Mucosa of stomach (tissue), 1 donor: ENCODE data around the gene NSD1.

Experiments used
- H3K27me3 ChIP-seq: one replicate; pipeline ENCODE4 v1.7.0; 2013; ENCODE audit warnings: mild to moderate bottlenecking, low read length; ENCODE audit not compliant: control insufficient read depth, insufficient read depth
- H3K36me3 ChIP-seq: one replicate; pipeline ENCODE4 v1.7.0; 2013; ENCODE audit warnings: low read length; ENCODE audit not compliant: control insufficient read depth, insufficient read depth
- H3K4me1 ChIP-seq: one replicate; pipeline ENCODE4 v1.7.0; 2013; ENCODE audit warnings: mild to moderate bottlenecking, low read length; ENCODE audit not compliant: control insufficient read depth, insufficient read depth
- H3K4me3 ChIP-seq: one replicate; pipeline ENCODE4 v1.7.0; 2013; ENCODE audit warnings: low read length
- H3K9ac ChIP-seq: one replicate; pipeline ENCODE4 v1.7.0; 2013; ENCODE audit warnings: mild to moderate bottlenecking, low read length, moderate library complexity
- H3K9me3 ChIP-seq: one replicate; pipeline ENCODE4 v1.7.0; 2013; ENCODE audit warnings: mild to moderate bottlenecking, low read length, moderate library complexity; ENCODE audit not compliant: control insufficient read depth
- donor health status: Pancreatic carcinoma.

The NSD1 gene

DNA sequence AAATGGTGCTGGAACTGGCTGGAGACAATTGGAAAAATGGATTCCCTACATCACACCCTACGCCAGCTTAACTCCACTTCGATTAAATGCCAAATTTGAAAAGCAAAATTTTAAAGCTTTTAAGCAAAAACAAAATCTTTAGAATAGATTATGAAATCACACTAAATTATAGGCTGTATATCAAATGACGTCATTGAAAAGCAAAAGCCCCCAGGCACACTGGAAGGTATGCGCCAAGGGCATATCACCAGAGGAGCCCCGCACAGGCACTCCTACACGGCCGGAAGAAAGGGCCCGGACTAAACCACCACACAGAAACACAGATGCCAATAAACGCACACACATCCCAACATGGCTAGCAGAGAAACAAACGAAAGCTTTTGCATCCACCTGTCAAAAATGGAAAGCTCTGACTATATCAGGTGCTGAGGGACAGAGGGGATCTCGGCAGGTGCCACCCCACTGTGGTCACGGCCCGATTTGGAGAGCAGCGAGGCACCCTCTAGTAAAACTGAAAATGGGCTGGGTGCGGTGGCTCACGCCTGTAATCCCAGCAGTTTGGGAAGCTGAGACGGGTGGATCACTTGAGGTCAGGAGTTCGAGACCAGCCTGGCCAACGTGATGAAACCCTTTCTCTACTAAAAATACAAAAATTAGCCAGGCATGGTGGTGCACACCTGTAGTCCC lies 195.1 kb downstream of the NSD1 start:
- Histone ChIP-seq H3K4me3 (no peak overlapping the region), H3K36me3 (peaks cover 10% of the 10 kb centered on the region), H3K9me3 (no peaks in the 10 kb centered on the region)

DNA sequence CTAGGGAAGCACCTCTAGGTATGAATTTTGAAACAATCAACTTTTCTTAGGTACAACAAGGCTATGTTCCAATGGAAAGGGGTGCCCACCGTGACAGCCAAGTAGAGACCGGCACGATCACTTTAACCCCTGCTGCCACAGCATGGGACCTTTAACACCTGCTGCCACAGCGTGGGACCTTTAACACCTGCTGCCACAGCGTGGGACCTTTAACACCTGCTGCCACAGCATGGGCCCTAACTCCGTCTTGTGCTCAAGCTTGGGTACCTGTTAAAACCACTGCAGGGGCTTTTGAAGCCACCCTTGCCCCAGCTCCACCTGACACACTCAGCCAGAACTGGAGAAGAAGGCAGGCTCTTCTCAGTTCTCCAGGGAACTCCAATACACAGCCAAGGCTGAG lies 196.3 kb downstream of the NSD1 start:
- Histone ChIP-seq H3K4me1 (peaks cover 15% of the 10 kb centered on the region), H3K27me3 (no peaks in the 10 kb centered on the region), H3K4me3 (no peak overlapping the region), H3K9me3 (no peaks in the 10 kb centered on the region), H3K36me3 (peaks cover 19% of the 10 kb centered on the region), H3K9ac (no peak overlapping the region)

More for the DNA sequence above, 195.1 kb downstream of the NSD1 start:
- Histone ChIP-seq H3K9ac (no peak overlapping the region), H3K4me1 (peaks cover 15% of the 10 kb centered on the region), H3K27me3 (no peaks in the 10 kb centered on the region)

DNA sequence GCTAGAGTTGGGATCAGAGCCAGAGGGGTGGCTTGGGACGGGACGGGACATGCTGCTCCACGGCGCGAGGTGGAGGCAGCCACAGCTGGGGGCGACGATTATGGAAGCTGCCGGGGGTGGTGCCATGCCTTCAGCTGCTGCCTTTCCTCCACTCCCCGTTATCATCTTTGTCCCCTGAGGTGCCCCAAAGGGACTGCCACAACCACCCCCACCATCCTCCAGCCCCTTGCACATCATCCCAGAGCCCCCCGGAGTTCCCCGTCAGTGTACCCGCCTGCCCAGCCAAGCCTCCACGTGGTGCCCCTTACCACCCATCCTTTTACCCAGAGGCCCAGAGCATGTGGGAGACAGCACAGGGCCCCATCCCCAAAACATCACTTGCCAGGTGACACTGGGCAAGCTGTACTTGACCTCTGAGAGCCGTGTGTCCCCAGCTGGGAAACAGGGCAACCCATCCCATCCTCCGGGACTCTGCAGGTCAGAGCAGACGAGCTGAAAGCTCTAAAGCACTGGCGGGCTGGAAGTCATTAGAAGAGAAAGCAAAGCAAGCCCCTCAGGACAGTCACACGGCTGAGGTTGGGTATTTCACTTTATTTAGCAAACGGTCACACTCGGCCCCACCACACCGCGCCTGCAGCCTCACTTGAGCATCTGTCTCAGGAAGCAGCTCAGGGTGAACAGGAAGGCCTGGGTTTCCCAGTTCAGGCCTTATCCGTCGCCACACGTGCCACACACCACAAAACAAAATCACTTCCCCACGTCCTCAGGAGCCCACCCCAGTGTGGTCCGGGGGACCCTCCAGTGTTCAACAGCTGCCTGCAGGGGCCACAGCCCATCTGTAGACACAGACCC lies 197.6 kb downstream of the NSD1 start:
- Histone ChIP-seq H3K9me3 (no peaks in the 10 kb centered on the region), H3K4me1 (peaks cover 4% of the 10 kb centered on the region), H3K36me3 (peaks cover 28% of the 10 kb centered on the region), H3K27me3 (no peaks in the 10 kb centered on the region), H3K4me3 (no peak overlapping the region), H3K9ac (no peak overlapping the region)

DNA sequence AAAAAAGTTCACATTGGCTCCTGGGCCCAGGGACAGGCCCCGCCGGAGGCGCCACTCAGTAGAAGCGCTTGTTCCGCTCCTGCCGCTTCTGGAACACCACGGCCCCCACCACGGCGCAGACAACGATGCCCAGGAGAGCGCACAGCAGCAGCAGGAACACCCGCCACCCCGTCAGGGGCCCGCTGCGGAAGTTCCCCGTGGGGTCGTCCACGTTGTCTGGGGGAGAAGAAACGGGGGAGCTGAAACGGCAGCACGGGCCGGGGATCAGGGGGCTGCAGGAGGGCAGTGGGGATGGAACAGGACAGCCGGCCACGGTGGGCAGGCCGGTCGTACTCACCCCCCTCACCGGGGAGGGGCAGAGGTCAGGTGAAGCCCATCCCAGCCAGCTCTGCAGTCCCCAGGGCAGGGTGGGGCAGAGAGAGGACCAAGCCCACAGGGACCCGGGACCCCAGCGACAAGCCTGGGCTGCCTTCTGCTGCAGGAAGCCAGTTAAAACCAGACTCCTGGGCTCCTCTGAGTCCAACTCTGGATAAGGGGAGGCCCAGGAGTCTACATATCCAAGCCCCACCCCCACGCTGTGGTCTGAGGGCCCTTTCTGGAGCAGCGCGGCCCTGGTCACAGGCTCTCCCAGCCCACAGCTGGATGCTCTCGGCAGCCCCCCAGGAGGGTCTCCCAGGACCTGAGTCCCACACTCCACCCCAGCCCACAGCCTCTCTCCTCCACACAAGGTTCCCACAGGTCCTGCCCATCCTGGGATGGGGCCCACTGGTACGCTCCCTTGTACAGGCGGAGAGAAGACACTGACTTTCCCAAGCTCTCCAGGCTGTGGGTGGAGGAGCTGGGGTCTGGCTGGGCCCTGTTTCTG lies 198.7 kb downstream of the NSD1 start:
- Histone ChIP-seq H3K27me3 (no peaks in the 10 kb centered on the region), H3K4me3 (no peak overlapping the region), H3K9me3 (no peaks in the 10 kb centered on the region), H3K9ac (no peak overlapping the region), H3K4me1 (peaks cover 3% of the 10 kb centered on the region), H3K36me3 (peaks cover 29% of the 10 kb centered on the region)

DNA sequence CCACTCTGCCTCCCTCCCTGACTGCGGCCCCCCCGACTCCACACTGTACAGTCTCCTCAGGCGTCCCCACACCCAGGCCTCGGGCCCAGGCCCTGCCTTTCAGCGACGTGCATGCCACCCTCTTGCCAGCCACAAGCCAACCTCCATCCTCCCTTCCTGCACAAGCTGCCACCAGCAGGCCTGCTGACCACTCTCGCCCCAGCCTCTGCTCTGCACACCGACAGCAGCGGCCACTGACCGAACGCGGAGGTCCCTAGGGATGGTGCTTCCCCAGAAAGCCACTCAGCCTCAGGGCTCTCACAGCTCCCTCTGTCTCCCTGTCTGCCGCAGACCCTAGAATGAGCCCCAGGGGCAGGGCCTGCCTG lies 199.3 kb downstream of the NSD1 start:
- no peaks in the 10 kb centered on the region for H3K9me3 ChIP-seq
- no peak overlapping the region for H3K4me3 ChIP-seq
- H3K27me3 ChIP-seq, result no peaks in the 10 kb centered on the region
- H3K36me3 ChIP-seq, result peaks cover 29% of the 10 kb centered on the region
- no peak overlapping the region for H3K9ac ChIP-seq
- H3K4me1 ChIP-seq, result no peaks in the 10 kb centered on the region

DNA sequence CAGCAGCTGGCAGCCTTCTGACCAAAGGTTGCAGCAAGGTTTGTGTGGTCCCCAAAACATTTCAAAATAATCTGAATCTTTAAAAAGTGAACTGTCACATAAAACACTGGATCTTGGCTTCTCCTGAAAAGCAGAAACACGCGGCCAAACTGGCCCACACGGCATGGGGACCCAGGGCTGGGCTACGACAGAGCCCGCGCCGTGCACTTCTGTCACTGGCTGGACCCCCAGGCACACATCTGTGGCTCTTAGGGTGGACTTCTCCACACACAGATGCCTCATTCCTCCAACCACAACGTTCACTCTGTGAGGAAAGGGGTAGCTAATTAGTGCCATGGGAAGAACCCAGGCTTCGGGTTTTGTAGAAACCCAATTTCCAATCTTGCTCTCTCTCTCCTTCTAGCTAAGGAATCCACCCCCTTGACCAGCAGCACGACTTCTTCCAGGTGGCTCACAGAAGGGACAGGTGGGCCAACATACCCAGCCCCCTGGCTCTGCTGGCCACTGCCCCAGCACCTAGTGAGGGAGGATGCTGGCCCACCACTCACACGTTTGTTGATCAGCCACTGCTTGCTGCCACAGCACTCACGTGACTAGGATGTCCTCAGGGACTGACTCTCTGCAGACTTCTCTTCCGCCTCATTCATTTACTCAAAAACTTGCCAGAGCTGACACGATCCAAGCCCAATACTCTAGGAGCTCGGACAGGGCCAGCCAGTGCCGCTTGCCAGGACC lies 200.0 kb downstream of the NSD1 start:
- H3K9me3 ChIP-seq, result no peaks in the 10 kb centered on the region
- no peak overlapping the region for H3K9ac ChIP-seq
- peaks cover 29% of the 10 kb centered on the region for H3K36me3 ChIP-seq
- no peak overlapping the region for H3K4me3 ChIP-seq
- no peaks in the 10 kb centered on the region for H3K4me1 ChIP-seq
- no peaks in the 10 kb centered on the region for H3K27me3 ChIP-seq

DNA sequence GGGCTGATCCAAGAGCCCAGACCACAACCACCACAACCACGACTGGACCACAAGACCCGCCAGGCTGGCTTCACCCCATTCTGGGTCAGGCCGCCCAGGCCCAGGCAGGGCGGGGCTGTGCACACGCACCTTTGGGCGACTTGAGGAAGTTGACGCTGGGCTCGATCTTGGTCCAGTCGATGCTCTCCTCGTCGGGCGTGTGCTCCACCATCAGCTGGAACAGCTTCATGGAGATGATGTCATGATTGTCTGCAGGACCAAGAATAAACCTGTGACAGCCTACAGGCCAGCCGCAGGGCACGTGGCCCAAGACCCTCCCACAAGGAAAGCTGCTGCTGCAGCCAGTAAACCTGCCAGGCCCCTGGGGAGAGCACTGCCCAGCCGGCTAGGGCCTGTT lies 200.6 kb downstream of the NSD1 start:
- H3K36me3 ChIP-seq, result peaks cover 29% of the 10 kb centered on the region
- no peak overlapping the region for H3K9ac ChIP-seq
- no peaks in the 10 kb centered on the region for H3K27me3 ChIP-seq
- no peaks in the 10 kb centered on the region for H3K9me3 ChIP-seq
- H3K4me3 ChIP-seq, result no peak overlapping the region
- no peaks in the 10 kb centered on the region for H3K4me1 ChIP-seq

DNA sequence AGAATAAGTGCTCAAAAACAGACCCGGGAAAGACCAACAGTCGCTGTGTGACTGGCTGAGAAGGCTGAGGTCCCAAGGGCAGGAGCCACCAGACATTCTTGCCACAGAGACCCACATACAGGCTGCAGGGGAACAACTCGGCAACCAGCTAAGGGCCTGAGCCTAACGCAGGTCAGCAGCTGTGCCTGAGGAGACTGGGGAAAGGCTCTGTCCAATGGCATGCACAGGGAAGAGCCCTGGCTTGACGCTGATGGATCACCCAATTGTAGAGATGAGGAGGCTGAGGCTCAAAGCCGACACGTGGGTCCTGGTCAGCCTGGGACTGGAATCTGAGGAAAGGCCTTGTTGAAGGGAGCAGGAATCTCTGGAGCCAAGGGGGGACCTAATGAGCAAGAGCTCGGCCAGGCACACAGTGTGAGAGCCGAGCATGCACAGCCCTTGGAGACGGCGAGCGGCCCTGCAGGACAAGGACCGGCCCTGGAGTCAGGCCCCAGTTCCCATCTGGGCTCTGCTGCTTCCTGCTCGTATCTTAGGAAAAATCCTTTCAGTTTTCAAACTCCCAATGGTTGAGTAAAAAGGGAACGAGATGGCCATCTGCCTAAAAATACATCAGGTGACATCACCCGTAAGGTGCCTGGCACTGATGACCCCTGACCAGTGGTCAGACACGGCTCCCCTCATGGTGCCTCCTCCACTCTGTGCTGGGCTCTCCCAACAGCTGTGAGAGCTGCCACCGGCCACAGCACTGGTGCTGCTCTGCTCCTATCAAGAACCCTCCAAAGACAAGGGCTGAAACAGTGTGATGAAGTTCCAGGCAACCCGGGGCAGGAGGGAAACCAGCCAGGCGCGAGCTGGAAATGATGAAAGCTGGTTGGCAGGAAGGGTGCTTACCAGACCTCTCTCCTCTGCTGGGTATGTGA lies 201.5 kb downstream of the NSD1 start:
- Histone ChIP-seq H3K27me3 (no peaks in the 10 kb centered on the region), H3K36me3 (peaks cover 29% of the 10 kb centered on the region), H3K4me1 (no peaks in the 10 kb centered on the region), H3K4me3 (no peak overlapping the region), H3K9me3 (no peaks in the 10 kb centered on the region), H3K9ac (no peak overlapping the region)

DNA sequence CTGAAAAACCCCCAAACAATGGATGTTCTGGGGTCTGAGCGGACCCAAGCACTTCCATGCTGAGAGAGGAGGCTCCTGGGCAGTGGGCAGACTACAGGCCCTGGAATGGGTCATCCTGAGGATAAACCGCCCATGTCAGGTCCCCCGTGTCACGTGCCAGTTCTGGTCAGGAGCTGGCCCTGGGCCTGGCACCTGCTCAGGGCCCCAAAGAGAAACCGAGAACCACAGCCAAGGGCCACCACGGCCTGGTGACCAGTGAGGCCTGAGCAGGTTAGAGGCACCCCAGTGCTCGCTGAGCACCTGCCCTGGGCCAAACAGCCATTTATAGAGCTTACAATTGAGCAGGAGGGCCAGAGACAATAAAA lies 202.1 kb downstream of the NSD1 start:
- Histone ChIP-seq H3K9ac (no peak overlapping the region), H3K36me3 (peaks cover 29% of the 10 kb centered on the region), H3K9me3 (no peaks in the 10 kb centered on the region), H3K27me3 (no peaks in the 10 kb centered on the region), H3K4me3 (no peak overlapping the region), H3K4me1 (no peaks in the 10 kb centered on the region)

DNA sequence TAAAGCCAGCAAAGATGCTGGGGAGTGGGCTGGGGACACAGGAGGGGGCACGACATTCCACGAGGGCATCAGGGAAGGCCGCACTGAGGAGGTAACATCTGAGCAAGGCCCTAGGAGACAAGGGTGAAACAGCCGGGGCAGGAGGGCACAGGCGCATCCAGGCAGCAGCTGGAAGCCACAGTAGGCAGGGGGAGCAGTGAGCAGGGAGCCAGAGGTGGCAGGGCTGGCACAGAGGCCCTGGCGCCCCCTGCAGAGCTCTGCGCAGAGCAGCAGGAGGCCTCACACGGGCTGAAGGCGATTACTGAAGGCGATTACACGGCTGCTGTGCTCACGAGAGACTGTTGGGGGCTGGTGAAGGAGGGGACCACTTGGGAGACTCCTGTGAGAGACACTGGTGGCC lies 202.5 kb downstream of the NSD1 start:
- no peak overlapping the region for H3K9ac ChIP-seq
- H3K4me1 ChIP-seq, result no peaks in the 10 kb centered on the region
- H3K27me3 ChIP-seq, result no peaks in the 10 kb centered on the region
- no peaks in the 10 kb centered on the region for H3K9me3 ChIP-seq
- peaks cover 29% of the 10 kb centered on the region for H3K36me3 ChIP-seq
- no peak overlapping the region for H3K4me3 ChIP-seq
